ENCODE data around the gene YEATS2.

Gene YEATS2

GRCh38 chr3:183815563-183815940 is 118.0 kb downstream of the YEATS2 start:
- peak in 1 of 6 experiments; percentile 24 for DNase-seq

GRCh38 chr3:183815951-183816475 is 118.4 kb downstream of the YEATS2 start:
- no peak for DNase-seq

- DNase-seq: no peak
Measured at GRCh38 chr3:183816681-183817510, 119.3 kb downstream of the YEATS2 start.

GRCh38 chr3:183817639-183818038 is 120.0 kb downstream of the YEATS2 start:
- DNase-seq: no peak

- DNase-seq: no peak
Measured at GRCh38 chr3:183818041-183818620, 120.5 kb downstream of the YEATS2 start.

- DNase-seq: no peak
Measured at GRCh38 chr3:183818706-183819624, 121.4 kb downstream of the YEATS2 start.

- no peak for DNase-seq
Measured at GRCh38 chr3:183819831-183820230, 122.2 kb downstream of the YEATS2 start.

- DNase-seq: no peak
Measured at GRCh38 chr3:183822631-183823030, 125.0 kb downstream of the YEATS2 start.

- DNase-seq: no peak
Measured at GRCh38 chr3:183823963-183824362, 126.4 kb downstream of the YEATS2 start.

GRCh38 chr3:183824761-183825455 is 127.3 kb downstream of the YEATS2 start:
- peak in 3 of 6 experiments; percentile 6 to 19 (median 16) for DNase-seq

- peak; percentile 8 to 56 (median 24) for DNase-seq
Measured at GRCh38 chr3:183825456-183826161, 128.0 kb downstream of the YEATS2 start, which contains the start of gene MAP6D1. Gene MAP6D1 (minus strand): TSS chr3:183825577. CDS start chr3:183825547, 30 bp downstream.

- DNase-seq: peak in 1 of 6 experiments; percentile 2
Measured at GRCh38 chr3:183826448-183827250, 129.1 kb downstream of the YEATS2 start.

- no peak for DNase-seq
Measured at GRCh38 chr3:183827809-183828537, 130.4 kb downstream of the YEATS2 start.

- DNase-seq: no peak
Measured at GRCh38 chr3:183828538-183828870, 130.9 kb downstream of the YEATS2 start.

GRCh38 chr3:183829466-183829865 is 131.9 kb downstream of the YEATS2 start:
- no peak for DNase-seq

GRCh38 chr3:183830187-183830586 is 132.6 kb downstream of the YEATS2 start:
- DNase-seq: no peak

GRCh38 chr3:183833516-183833915 is 135.9 kb downstream of the YEATS2 start:
- no peak for DNase-seq

GRCh38 chr3:183837390-183837789 is 139.8 kb downstream of the YEATS2 start:
- no peak for DNase-seq

GRCh38 chr3:183837894-183838293 is 140.3 kb downstream of the YEATS2 start:
- DNase-seq: no peak

GRCh38 chr3:183839751-183840150 is 142.2 kb downstream of the YEATS2 start:
- no peak for DNase-seq
